ENCODE measurements around the gene TMEM225B.
"Not testable (repeated sequence)": the region's sequence is repeated elsewhere in the genome, so short reads cannot be mapped to it uniquely, and the experiment has no call there.

The TMEM225B gene

GRCh38 chr7:99624484-99624883, 26.4 kb downstream of the TMEM225B start:
- no peak for DNase-seq

GRCh38 chr7:99625321-99625720, 27.3 kb downstream of the TMEM225B start:
- no peak for DNase-seq

GRCh38 chr7:99625961-99626360, 27.9 kb downstream of the TMEM225B start:
- DNase-seq = no peak

GRCh38 chr7:99626661-99627060, 28.6 kb downstream of the TMEM225B start:
- DNase-seq = no peak

- DNase-seq = no peak
Observed at GRCh38 chr7:99627513-99627912, 29.4 kb downstream of the TMEM225B start.

- no peak for DNase-seq
Observed at GRCh38 chr7:99628471-99629465, 30.7 kb downstream of the TMEM225B start.

GRCh38 chr7:99629643-99630042, 31.6 kb downstream of the TMEM225B start:
- no peak for DNase-seq

- no peak for DNase-seq
Observed at GRCh38 chr7:99631295-99632109, 33.4 kb downstream of the TMEM225B start.

- DNase-seq = not testable (repeated sequence)
Observed at GRCh38 chr7:99637414-99637813, 39.3 kb downstream of the TMEM225B start.

GRCh38 chr7:99638731-99639130, 40.7 kb downstream of the TMEM225B start:
- DNase-seq = no peak

GRCh38 chr7:99639267-99639666, 41.2 kb downstream of the TMEM225B start:
- DNase-seq = no peak

GRCh38 chr7:99642027-99642426, 44.0 kb downstream of the TMEM225B start:
- no peak for DNase-seq

GRCh38 chr7:99643464-99643863, 45.4 kb downstream of the TMEM225B start:
- no peak for DNase-seq

- no peak for DNase-seq
Observed at GRCh38 chr7:99644431-99644830, 46.4 kb downstream of the TMEM225B start.

GRCh38 chr7:99645590-99645989, 47.5 kb downstream of the TMEM225B start:
- no peak for DNase-seq

- DNase-seq = no peak
Observed at GRCh38 chr7:99648843-99649242, 50.8 kb downstream of the TMEM225B start.

GRCh38 chr7:99651290-99651689, 53.2 kb downstream of the TMEM225B start:
- DNase-seq = no peak

GRCh38 chr7:99652671-99653070, 54.6 kb downstream of the TMEM225B start:
- no peak for DNase-seq

GRCh38 chr7:99653269-99653668, 55.2 kb downstream of the TMEM225B start:
- not testable (repeated sequence) for DNase-seq

- DNase-seq = no peak
Observed at GRCh38 chr7:99653754-99654153, 55.7 kb downstream of the TMEM225B start.

GRCh38 chr7:99654626-99655025, 56.6 kb downstream of the TMEM225B start:
- DNase-seq = not testable (repeated sequence)

- DNase-seq = not testable (repeated sequence)
Observed at GRCh38 chr7:99657879-99658278, 59.8 kb downstream of the TMEM225B start.
